Measurements from ENCODE around the gene PSEN2. TPM values are rescaled to one million over a fixed set of nuclear protein-coding genes. Genes with fewer than 3 reads are reported as not detected.

PSEN2 gene
- total RNA-seq, 4 donors from 2014 or later = 8.3 to 23.5 (median 17.8) TPM

GRCh38 chr1:226940029-226940805, 69.8 kb downstream of the PSEN2 start, which contains the start of gene COQ8A:
Gene COQ8A, plus strand, starts transcription at chr1:226940294. Its CDS starts 21,092 bp downstream, at chr1:226961386.
- peak within 1 kb of the TSS; percentile 95 to 99 (median 96) for H3K27ac ChIP-seq
- WGBS, 2 donors = 0% methylated on average over 21 to 23 of the region's 73 CpGs
- DNase-seq = peak; percentile 96
- H3K36me3 ChIP-seq = no peaks in the 10 kb centered on the region
- H3K27me3 ChIP-seq = no peaks in the 10 kb centered on the region
- TF ChIP-seq CTCF (IDR thresholded peaks at IDR 0.05) (no peak), POLR2A (IDR thresholded peaks at IDR 0.05) (no peak)
- peaks cover 20 to 63% (median 31%) of the 10 kb centered on the region in 3 donors for H3K4me1 ChIP-seq
- peaks cover 0 to under 1% (median under 1%) of the 10 kb centered on the region in 3 donors for H3K9me3 ChIP-seq
- peak within 1 kb of the TSS; percentile 83 to 92 (median 88) for H3K4me3 ChIP-seq
- intact Hi-C loops (cut with DNase I) = no loop called here

GRCh38 chr1:226940806-226941067, 70.3 kb downstream of the PSEN2 start:
- Histone ChIP-seq H3K4me1 (peaks cover 20 to 68% (median 31%) of the 10 kb centered on the region in 3 donors), H3K9me3 (no peaks in the 10 kb centered on the region), H3K27me3 (no peaks in the 10 kb centered on the region), H3K27ac (peak overlapping the region; percentile 83 to 99 (median 96)), H3K4me3 (peak overlapping the region; percentile 83 to 92 (median 88)), H3K36me3 (no peaks in the 10 kb centered on the region)
- intact Hi-C loops (cut with DNase I) = no loop called here
- DNase-seq = no peak
- TF ChIP-seq POLR2A (IDR thresholded peaks at IDR 0.05) = no peak
- TF ChIP-seq CTCF (IDR thresholded peaks at IDR 0.05) = no peak
- WGBS, 2 donors = 22 to 39% methylated on average over 4 to 6 of the region's 6 CpGs

GRCh38 chr1:226942392-226942791, 72.0 kb downstream of the PSEN2 start:
- no peak for TF ChIP-seq POLR2A (IDR thresholded peaks at IDR 0.05)
- no peak for TF ChIP-seq CTCF (IDR thresholded peaks at IDR 0.05)
- Histone ChIP-seq H3K27me3 (no peaks in the 10 kb centered on the region), H3K36me3 (no peaks in the 10 kb centered on the region), H3K4me3 (peak overlapping the region in 1 of 4 donors; percentile 9), H3K4me1 (peaks cover 20 to 82% (median 36%) of the 10 kb centered on the region in 3 donors), H3K9me3 (no peaks in the 10 kb centered on the region), H3K27ac (peak overlapping the region in 1 of 4 donors; percentile 13)
- 71 to 74% methylated on average over 3 of the region's 3 CpGs for WGBS, 2 donors
- intact Hi-C loops (cut with DNase I) = no loop called here
- no peak for DNase-seq

- peaks cover 20 to 76% (median 36%) of the 10 kb centered on the region in 3 donors for H3K4me1 ChIP-seq
- DNase-seq = no peak
- no peaks in the 10 kb centered on the region for H3K27me3 ChIP-seq
- no peak overlapping the region for H3K4me3 ChIP-seq
- TF ChIP-seq CTCF (IDR thresholded peaks at IDR 0.05) (no peak), POLR2A (IDR thresholded peaks at IDR 0.05) (no peak)
- no peaks in the 10 kb centered on the region for H3K36me3 ChIP-seq
- peak overlapping the region in 1 of 4 donors; percentile 46 for H3K27ac ChIP-seq
- H3K9me3 ChIP-seq = peaks cover 0 to 4% (median 0%) of the 10 kb centered on the region in 3 donors
- whole genome bisulfite sequencing, 2 donors = 51 to 55% methylated on average over 5 of the region's 5 CpGs
- intact Hi-C loops (cut with DNase I) = no loop called here
Measured at GRCh38 chr1:226943156-226943555, 72.7 kb downstream of the PSEN2 start.

GRCh38 chr1:226943927-226944326, 73.5 kb downstream of the PSEN2 start:
- no peak for TF ChIP-seq CTCF (IDR thresholded peaks at IDR 0.05)
- TF ChIP-seq POLR2A (IDR thresholded peaks at IDR 0.05) = no peak
- Histone ChIP-seq H3K27me3 (no peaks in the 10 kb centered on the region), H3K4me3 (no peak overlapping the region), H3K4me1 (peaks cover 20 to 69% (median 29%) of the 10 kb centered on the region in 3 donors), H3K27ac (no peak overlapping the region), H3K36me3 (no peaks in the 10 kb centered on the region), H3K9me3 (peaks cover 0 to 4% (median 0%) of the 10 kb centered on the region in 3 donors)
- 82 to 100% methylated on average over 1 to 2 of the region's 2 CpGs for WGBS, 2 donors
- intact Hi-C loops (cut with DNase I) = no loop called here
- no peak for DNase-seq
